WI38 (cell line): ENCODE data around the gene RNF144B.

Experiments
- H3K4me3 ChIP-seq: 2 replicates; pipeline ENCODE4 v1.5.1; 2011; ENCODE audit warnings: low read depth, mild to moderate bottlenecking, control low read depth, low read length
- TF ChIP-seq, protein P1 (sequence below): IDR thresholded peaks from 2 replicates; pipeline ENCODE4 v1.5.1; 2012; ENCODE audit warnings: low read depth, mild to moderate bottlenecking, control low read depth, low read length

Gene RNF144B

DNA sequence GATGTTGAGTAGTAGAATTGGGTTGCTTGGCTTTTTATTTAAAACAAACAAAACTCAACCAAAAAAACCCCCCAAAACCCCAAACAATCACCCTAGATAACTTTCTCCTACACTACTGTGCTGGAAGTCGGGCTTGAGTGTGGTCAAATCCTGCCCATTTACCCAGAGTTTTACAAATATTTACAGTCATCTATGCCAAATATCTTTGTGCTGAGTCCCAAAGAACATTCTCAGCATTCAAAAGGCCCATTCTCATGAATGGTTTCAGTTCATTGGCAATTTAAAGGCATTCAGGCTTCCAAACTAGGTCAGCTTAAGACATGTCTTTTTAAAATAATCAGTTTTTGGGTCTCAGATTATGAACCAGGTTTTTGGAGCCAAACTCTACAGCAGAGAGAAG is 1.8 kb downstream of the RNF144B start:
- H3K4me3 ChIP-seq = no peak overlapping the region
- TF ChIP-seq, protein P1, sequence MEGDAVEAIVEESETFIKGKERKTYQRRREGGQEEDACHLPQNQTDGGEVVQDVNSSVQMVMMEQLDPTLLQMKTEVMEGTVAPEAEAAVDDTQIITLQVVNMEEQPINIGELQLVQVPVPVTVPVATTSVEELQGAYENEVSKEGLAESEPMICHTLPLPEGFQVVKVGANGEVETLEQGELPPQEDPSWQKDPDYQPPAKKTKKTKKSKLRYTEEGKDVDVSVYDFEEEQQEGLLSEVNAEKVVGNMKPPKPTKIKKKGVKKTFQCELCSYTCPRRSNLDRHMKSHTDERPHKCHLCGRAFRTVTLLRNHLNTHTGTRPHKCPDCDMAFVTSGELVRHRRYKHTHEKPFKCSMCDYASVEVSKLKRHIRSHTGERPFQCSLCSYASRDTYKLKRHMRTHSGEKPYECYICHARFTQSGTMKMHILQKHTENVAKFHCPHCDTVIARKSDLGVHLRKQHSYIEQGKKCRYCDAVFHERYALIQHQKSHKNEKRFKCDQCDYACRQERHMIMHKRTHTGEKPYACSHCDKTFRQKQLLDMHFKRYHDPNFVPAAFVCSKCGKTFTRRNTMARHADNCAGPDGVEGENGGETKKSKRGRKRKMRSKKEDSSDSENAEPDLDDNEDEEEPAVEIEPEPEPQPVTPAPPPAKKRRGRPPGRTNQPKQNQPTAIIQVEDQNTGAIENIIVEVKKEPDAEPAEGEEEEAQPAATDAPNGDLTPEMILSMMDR = no peak

DNA sequence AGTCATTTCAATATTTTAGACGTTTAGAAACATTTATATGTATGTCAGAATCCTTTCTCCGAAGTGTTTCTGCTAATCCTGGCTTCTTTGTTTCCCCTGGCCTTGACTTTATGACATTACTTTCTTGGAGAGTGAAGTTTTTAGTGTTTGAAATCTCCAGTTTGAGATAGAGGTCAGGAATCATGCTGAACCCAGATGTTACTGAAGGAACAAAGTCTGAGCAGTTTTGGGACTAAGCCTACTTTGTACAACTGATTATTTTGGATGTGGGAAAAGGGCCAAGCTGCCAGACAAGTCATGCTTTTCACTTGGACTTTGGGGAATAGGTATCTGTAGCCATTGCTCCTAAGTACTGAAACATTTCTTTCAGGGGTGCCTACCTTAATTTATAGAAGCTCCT is 2.3 kb downstream of the RNF144B start:
- H3K4me3 ChIP-seq = no peak overlapping the region
- TF ChIP-seq, protein P1 = no peak

DNA sequence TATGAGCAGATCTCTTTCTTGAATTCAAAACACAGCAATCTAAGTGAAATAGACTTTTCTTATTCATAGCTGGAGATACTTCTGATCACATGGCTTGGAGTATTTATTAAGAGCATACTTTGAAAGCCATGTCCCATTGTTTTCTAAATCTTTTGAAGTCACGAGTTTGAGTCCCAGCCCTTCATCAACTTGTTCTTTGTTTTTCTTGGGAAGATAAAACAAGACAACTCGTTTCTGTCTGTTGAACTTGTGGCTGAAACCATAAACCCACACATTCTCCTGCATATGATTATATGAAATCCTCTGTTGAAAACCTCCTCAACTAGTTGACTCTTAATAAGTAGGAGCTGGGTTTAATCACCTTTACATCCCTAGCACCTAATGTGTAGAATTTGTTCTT is 3.3 kb downstream of the RNF144B start:
- TF ChIP-seq, protein P1 = no peak
- no peak overlapping the region for H3K4me3 ChIP-seq

DNA sequence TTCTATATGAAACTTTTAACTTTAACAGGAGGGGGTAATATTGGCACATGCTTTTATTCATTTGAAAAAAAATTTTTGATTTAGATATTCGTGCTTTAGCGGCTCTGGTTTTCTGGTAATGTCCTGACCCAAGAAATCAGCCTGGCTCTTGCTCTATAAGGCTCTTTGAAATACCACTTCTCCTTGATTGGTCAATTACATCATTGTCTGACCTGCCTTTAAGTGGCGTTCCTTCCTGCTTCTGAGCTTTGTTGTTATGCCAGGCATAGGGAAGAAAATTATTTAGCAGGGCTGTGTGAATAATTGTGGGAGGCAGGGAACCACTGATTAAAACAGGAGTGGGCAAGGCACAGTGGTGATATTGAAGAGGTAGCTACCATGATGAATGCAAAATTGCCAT is 3.9 kb downstream of the RNF144B start:
- TF ChIP-seq, protein P1 = no peak
- H3K4me3 ChIP-seq = no peak overlapping the region

DNA sequence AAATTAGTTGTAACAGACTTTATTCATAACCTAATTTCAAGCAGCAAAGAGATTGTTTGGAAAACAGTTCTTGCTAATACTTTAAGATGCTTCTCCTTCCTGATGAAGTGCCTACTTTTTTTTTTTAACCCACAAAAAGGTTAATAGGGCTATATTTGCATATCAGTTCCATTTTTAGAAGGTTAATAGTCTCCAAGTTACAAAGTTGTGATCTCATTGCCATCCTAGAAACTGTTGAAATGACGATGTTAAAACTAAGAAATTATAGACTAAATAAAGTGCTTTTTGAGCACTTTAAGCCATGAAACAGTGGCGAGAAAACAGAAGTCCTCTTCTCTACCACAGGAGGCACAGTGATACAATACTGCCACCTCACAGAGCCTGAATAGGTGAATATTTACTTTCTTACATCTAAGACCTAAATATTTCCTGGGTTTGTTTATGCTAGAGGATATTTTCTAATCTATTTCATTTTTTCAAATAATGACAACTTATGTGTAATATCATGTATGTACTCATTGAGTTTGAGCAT is 5.3 kb downstream of the RNF144B start:
- H3K4me3 ChIP-seq = no peak overlapping the region
- TF ChIP-seq, protein P1 = no peak

DNA sequence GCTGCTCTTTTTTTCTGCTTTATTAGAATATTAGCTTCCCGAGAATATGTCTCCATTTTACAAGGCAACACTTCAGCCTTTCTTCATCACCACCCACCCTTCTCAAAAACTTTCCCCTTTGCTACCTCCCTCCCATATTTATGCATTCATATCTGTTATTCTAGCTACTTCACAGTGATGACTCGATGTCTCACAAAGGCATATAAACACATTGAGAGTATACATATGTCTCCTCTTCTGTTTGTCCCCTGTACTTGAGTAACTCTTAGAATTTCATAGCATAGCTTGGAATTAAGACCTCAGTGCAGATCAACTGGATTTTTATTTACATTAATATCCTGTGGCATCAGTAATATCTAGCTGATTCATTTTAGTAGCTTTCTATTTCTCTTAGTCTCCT is 6.5 kb downstream of the RNF144B start:
- no peak overlapping the region for H3K4me3 ChIP-seq
- TF ChIP-seq, protein P1 = no peak

DNA sequence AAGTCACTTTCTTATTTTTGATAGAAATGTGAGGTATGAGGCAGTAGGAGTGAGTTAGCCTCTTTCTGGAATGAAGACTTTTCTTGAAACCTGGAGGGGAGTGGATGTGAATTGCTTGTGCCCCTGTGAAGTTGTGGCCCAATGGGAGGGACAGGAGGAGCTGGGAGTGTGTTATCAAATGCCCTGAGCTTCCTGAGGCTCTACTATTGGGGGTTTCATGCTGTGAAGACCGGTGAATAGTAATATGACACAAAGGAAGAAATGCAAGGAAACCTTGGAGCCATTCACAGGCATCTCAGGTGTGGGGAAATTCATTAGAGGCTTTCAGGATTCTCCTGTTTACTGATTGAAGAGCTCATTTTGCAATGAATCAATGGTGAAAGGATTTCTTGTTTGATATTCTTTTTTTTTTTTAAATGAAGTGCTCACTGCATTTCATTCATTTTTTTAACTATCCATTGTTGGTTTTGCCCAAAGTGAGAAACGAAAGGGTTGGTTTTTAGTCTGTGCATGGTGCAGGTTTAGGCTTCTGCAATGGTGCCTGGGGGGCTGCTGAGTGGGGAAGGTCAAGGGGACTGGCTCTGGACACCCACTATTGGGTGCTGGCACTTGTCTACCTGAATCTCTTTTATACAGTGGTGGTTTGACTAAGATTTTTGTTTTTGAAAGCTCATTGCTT is 8.2 kb downstream of the RNF144B start:
- TF ChIP-seq, protein P1 = no peak
- H3K4me3 ChIP-seq = no peak overlapping the region
